ENCODE results near the gene LRFN2.

Gene LRFN2

GRCh38 chr6:40586369-40587201, 579 bp downstream of the LRFN2 start:
- Histone ChIP-seq H3K27ac (ENCODE audit: low read depth, low read length) (no peak overlapping the region), H3K4me2 (ENCODE audit: low read length) (no peak overlapping the region), H3K4me3 (ENCODE audit: low read length) (no peak overlapping the region)

GRCh38 chr6:40585651-40586269, 1.4 kb downstream of the LRFN2 start:
- Histone ChIP-seq H3K9me2 (replicated peaks; ENCODE audit: control insufficient read depth, low read length) (no peaks in the 10 kb centered on the region), H4K20me1 (ENCODE audit: control insufficient read depth, insufficient read depth, low read depth, low read length) (no peaks in the 10 kb centered on the region), H3K27me3 (ENCODE audit: control insufficient read depth, low read length) (peaks cover 9% of the 10 kb centered on the region; the same call in 1 of the 2 replicates), H3K4me3 (ENCODE audit: low read length) (no peak overlapping the region), H3F3A (ENCODE audit: control insufficient read depth, insufficient read depth) (no peaks in the 10 kb centered on the region), H3K79me2 (ENCODE audit: control insufficient read depth, low read length) (no peaks in the 10 kb centered on the region), H3K4me1 (ENCODE audit: control insufficient read depth, low read length) (no peaks in the 10 kb centered on the region), H3K36me3 (ENCODE audit: control insufficient read depth, low read length) (no peaks in the 10 kb centered on the region), H3K27ac (ENCODE audit: low read depth, low read length) (no peak overlapping the region), H3K4me2 (ENCODE audit: low read length) (no peak overlapping the region), H3K9me3 (ENCODE audit: control insufficient read depth, insufficient read depth, low read length) (no peaks in the 10 kb centered on the region)
- TF ChIP-seq EZH2phosphoT487 (IDR thresholded peaks at IDR 0.05; ENCODE audit: borderline replicate concordance, low read length) (no peak), CTCF (IDR thresholded peaks at IDR 0.05; ENCODE audit: low read depth, low read length, poor library complexity, severe bottlenecking) (no peak)

More at GRCh38 chr6:40586369-40587201, 579 bp downstream of the LRFN2 start:
- H3F3A ChIP-seq (ENCODE audit: control insufficient read depth, insufficient read depth): no peaks in the 10 kb centered on the region
- no peaks in the 10 kb centered on the region for H3K9me2 ChIP-seq (replicated peaks; ENCODE audit: control insufficient read depth, low read length)
- H4K20me1 ChIP-seq (ENCODE audit: control insufficient read depth, insufficient read depth, low read depth, low read length): no peaks in the 10 kb centered on the region
- H3K79me2 ChIP-seq (ENCODE audit: control insufficient read depth, low read length): no peaks in the 10 kb centered on the region
- H3K36me3 ChIP-seq (ENCODE audit: control insufficient read depth, low read length): no peaks in the 10 kb centered on the region
- TF ChIP-seq EZH2phosphoT487 (IDR thresholded peaks at IDR 0.05; ENCODE audit: borderline replicate concordance, low read length) (no peak), CTCF (IDR thresholded peaks at IDR 0.05; ENCODE audit: low read depth, low read length, poor library complexity, severe bottlenecking) (no peak)
- H3K27me3 ChIP-seq (ENCODE audit: control insufficient read depth, low read length): peaks cover 9% of the 10 kb centered on the region; the same call in 1 of the 2 replicates
- H3K4me1 ChIP-seq (ENCODE audit: control insufficient read depth, low read length): no peaks in the 10 kb centered on the region
- H3K9me3 ChIP-seq (ENCODE audit: control insufficient read depth, insufficient read depth, low read length): no peaks in the 10 kb centered on the region

- no peaks in the 10 kb centered on the region for H3K36me3 ChIP-seq (ENCODE audit: control insufficient read depth, low read length)
- peaks cover 9% of the 10 kb centered on the region; the same call in 1 of the 2 replicates for H3K27me3 ChIP-seq (ENCODE audit: control insufficient read depth, low read length)
- H3K4me1 ChIP-seq (ENCODE audit: control insufficient read depth, low read length): no peaks in the 10 kb centered on the region
- no peaks in the 10 kb centered on the region for H3K9me3 ChIP-seq (ENCODE audit: control insufficient read depth, insufficient read depth, low read length)
- H3K27ac ChIP-seq (ENCODE audit: low read depth, low read length): no peak overlapping the region
- no peak for TF ChIP-seq EZH2phosphoT487 (IDR thresholded peaks at IDR 0.05; ENCODE audit: borderline replicate concordance, low read length)
- TF ChIP-seq CTCF (IDR thresholded peaks at IDR 0.05; ENCODE audit: low read depth, low read length, poor library complexity, severe bottlenecking): no peak
- no peaks in the 10 kb centered on the region for H3F3A ChIP-seq (ENCODE audit: control insufficient read depth, insufficient read depth)
- H4K20me1 ChIP-seq (ENCODE audit: control insufficient read depth, insufficient read depth, low read depth, low read length): no peaks in the 10 kb centered on the region
- no peaks in the 10 kb centered on the region for H3K9me2 ChIP-seq (replicated peaks; ENCODE audit: control insufficient read depth, low read length)
- no peaks in the 10 kb centered on the region for H3K79me2 ChIP-seq (ENCODE audit: control insufficient read depth, low read length)
- H3K4me3 ChIP-seq (ENCODE audit: low read length): no peak overlapping the region
- no peak overlapping the region for H3K4me2 ChIP-seq (ENCODE audit: low read length)
These were observed 1.9 kb downstream of the LRFN2 start for GRCh38 chr6:40585223-40585622.
